Astrocyte (in vitro differentiated cells and primary cell): Measurements from ENCODE around the gene DNMT1. TPM values are rescaled to one million over a fixed set of nuclear protein-coding genes. Genes with fewer than 3 reads are reported as not detected.

Source experiments
- DNase-seq: peaks from one replicate; pipeline ENCODE4 v3.0.0-alpha.2; 2010; ENCODE audit warnings: low read depth
- FAIRE-seq: peaks from 2 replicates; lab custom pipeline; 2011; peaks lifted over from hg19 to GRCh38; lab: Jason Lieb, UNC
- H2AFZ ChIP-seq: 2 replicates; pipeline ENCODE4 v1.6.0; 2012; ENCODE audit warnings: low read depth, low read length, inconsistent platforms
- H3K27ac ChIP-seq: 2 replicates; pipeline ENCODE4 v1.5.1; 2011; ENCODE audit warnings: low read depth, low read length, inconsistent platforms
- H3K27me3 ChIP-seq: 2 replicates; pipeline ENCODE4 v1.6.0; 2011; ENCODE audit warnings: low read length, inconsistent platforms; ENCODE audit not compliant: insufficient read depth
- H3K36me3 ChIP-seq: 2 replicates; pipeline ENCODE4 v1.5.1; 2011; ENCODE audit warnings: low read length, inconsistent platforms; ENCODE audit not compliant: insufficient read depth
- H3K4me1 ChIP-seq: 2 replicates; pipeline ENCODE4 v1.5.1; 2011; ENCODE audit warnings: low read length, inconsistent platforms; ENCODE audit not compliant: insufficient read depth
- H3K4me2 ChIP-seq: 2 replicates; pipeline ENCODE4 v1.6.0; 2012; ENCODE audit warnings: low read length, inconsistent platforms
- H3K4me3 ChIP-seq: 2 replicates; pipeline ENCODE4 v1.5.1; 2011; ENCODE audit warnings: low read depth, mild to moderate bottlenecking, low read length, inconsistent platforms; ENCODE audit not compliant: insufficient read depth
- H3K79me2 ChIP-seq: 2 replicates; pipeline ENCODE4 v1.6.0; 2012; ENCODE audit warnings: mild to moderate bottlenecking, low read length, inconsistent platforms; ENCODE audit not compliant: insufficient read depth
- H3K9ac ChIP-seq: 2 replicates; pipeline ENCODE4 v1.6.0; 2012; ENCODE audit warnings: mild to moderate bottlenecking, low read length, inconsistent platforms
- H3K9me3 ChIP-seq: 2 replicates; pipeline ENCODE4 v1.5.1; 2012; ENCODE audit warnings: low read depth, mild to moderate bottlenecking, low read length, inconsistent platforms; ENCODE audit not compliant: insufficient read depth
- H4K20me1 ChIP-seq: 2 replicates; pipeline ENCODE4 v1.6.0; 2012; ENCODE audit warnings: low read length, inconsistent platforms; ENCODE audit not compliant: insufficient read depth
- H3K27ac Mint-ChIP-seq: one replicate; pipeline ENCODE4 v1.8.0; 2021; ENCODE audit warnings: mild to moderate bottlenecking, mixed read lengths; ENCODE audit not compliant: unreplicated experiment
- H3K27me3 Mint-ChIP-seq: one replicate; pipeline ENCODE4 v1.8.0; 2021; ENCODE audit warnings: low read depth, mixed read lengths; ENCODE audit not compliant: unreplicated experiment
- H3K36me3 Mint-ChIP-seq: one replicate; pipeline ENCODE4 v1.8.0; 2021; ENCODE audit warnings: low read depth, mixed read lengths; ENCODE audit not compliant: unreplicated experiment
- H3K4me1 Mint-ChIP-seq: one replicate; pipeline ENCODE4 v1.8.0; 2021; ENCODE audit warnings: low read depth, mixed read lengths; ENCODE audit not compliant: unreplicated experiment
- H3K4me3 Mint-ChIP-seq: one replicate; pipeline ENCODE4 v1.8.0; 2021; ENCODE audit warnings: mild to moderate bottlenecking, moderate library complexity, mixed read lengths; ENCODE audit not compliant: unreplicated experiment
- H3K9me3 Mint-ChIP-seq: one replicate; pipeline ENCODE4 v1.8.0; 2021; ENCODE audit warnings: mild to moderate bottlenecking, mixed read lengths; ENCODE audit not compliant: unreplicated experiment
- CTCF ChIP-seq: IDR thresholded peaks from 2 replicates; pipeline ENCODE4 v1.5.1; 2011; ENCODE audit warnings: low read depth, mild to moderate bottlenecking, inconsistent platforms, low read length, moderate library complexity; ENCODE audit not compliant: insufficient read depth
- EZH2 ChIP-seq: IDR thresholded peaks from 2 replicates; pipeline ENCODE4 v1.6.1; 2012; ENCODE audit warnings: mild to moderate bottlenecking, low read length, inconsistent platforms; ENCODE audit not compliant: insufficient read depth
- total RNA-seq: library from RNA; stranded (reverse); gene quantifications from 2 replicates; pipeline ENCODE4 v1.2.1, GENCODE V29; 2021

The DNMT1 gene
- total RNA-seq, 1 donor from 2014 or later = 50.6 TPM

DNA sequence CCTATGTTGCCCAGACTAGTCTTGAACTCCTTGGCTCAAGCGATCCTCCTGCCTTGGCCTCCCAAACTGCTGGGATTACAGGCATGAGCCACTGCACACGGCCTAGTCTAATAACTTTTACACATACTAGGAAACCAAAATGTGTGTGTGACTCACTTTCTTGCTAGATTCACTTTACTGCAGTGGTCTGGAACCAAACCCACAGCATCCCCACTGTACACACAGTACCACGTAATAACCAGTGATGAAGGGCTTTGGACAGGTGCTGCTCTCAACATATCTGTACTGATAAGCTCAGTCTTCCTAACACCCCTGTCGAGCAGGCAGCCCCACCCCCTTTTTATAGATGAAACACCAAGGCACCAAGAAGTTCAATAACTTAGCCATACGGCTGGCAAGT is 5.1 kb downstream of the DNMT1 start:
- H3K9me3 Mint-ChIP-seq = no peaks in the 10 kb centered on the region
- TF ChIP-seq EZH2 (no peak), CTCF (no peak)
- peaks cover 96% of the 10 kb centered on the region for H3K79me2 ChIP-seq
- peaks cover 19% of the 10 kb centered on the region for H3K36me3 ChIP-seq
- peaks cover 79% of the 10 kb centered on the region for H4K20me1 ChIP-seq
- no peak overlapping the region for H3K27ac Mint-ChIP-seq
- no peak overlapping the region for H3K27ac ChIP-seq
- H2AFZ ChIP-seq = no peak overlapping the region
- H3K4me1 Mint-ChIP-seq = peaks cover 3% of the 10 kb centered on the region
- H3K4me3 ChIP-seq = no peak overlapping the region
- no peaks in the 10 kb centered on the region for H3K9me3 ChIP-seq
- H3K27me3 ChIP-seq = no peaks in the 10 kb centered on the region
- H3K4me1 ChIP-seq = peaks cover 8% of the 10 kb centered on the region
- H3K9ac ChIP-seq = no peak overlapping the region
- no peak overlapping the region for H3K4me2 ChIP-seq
- FAIRE-seq (no peak), DNase-seq (no peak)
- H3K36me3 Mint-ChIP-seq = no peaks in the 10 kb centered on the region
- H3K4me3 Mint-ChIP-seq = no peak overlapping the region
- no peaks in the 10 kb centered on the region for H3K27me3 Mint-ChIP-seq

DNA sequence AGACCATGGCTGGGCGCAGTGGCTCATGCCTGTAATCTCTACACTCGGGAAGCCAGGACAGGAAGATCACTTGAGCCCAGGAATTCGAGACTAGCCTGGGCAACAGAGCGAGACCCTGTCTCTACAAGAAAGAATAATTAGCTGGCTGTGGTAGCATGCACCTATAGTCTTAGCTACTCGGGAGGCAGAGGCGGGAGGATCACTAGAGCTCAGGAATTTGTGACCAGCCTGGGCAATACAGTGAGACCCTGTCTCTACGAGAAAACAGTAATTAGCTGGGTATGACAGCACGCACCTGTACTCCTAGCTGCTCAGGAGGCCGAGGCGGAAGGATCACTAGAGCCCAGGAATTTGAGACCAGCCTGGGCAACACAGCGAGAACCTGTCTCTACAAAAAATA is 7.4 kb downstream of the DNMT1 start:
- no peaks in the 10 kb centered on the region for H3K4me1 ChIP-seq

More for the DNA sequence above, 7.4 kb downstream of the DNMT1 start:
- Histone ChIP-seq H3K36me3 (peaks cover 20% of the 10 kb centered on the region), H3K4me2 (no peak overlapping the region), H3K9ac (no peak overlapping the region), H4K20me1 (peaks cover 73% of the 10 kb centered on the region), H3K9me3 (no peaks in the 10 kb centered on the region), H2AFZ (no peak overlapping the region), H3K27me3 (no peaks in the 10 kb centered on the region), H3K79me2 (peaks cover 93% of the 10 kb centered on the region), H3K27ac (no peak overlapping the region), H3K4me3 (no peak overlapping the region)
- Mint-ChIP-seq H3K27me3 (no peaks in the 10 kb centered on the region), H3K36me3 (no peaks in the 10 kb centered on the region), H3K9me3 (no peaks in the 10 kb centered on the region), H3K4me1 (no peaks in the 10 kb centered on the region), H3K4me3 (no peak overlapping the region), H3K27ac (no peak overlapping the region)
- TF ChIP-seq EZH2 (no peak), CTCF (no peak)
- no peak for DNase-seq
- no peak for FAIRE-seq
